H54 (cell line): ENCODE measurements around the gene TBC1D22B.

ENCODE experiments used
- DNase-seq: peaks from one replicate; pipeline ENCODE4 v3.0.0; 2011; ENCODE audit warnings: low spot score, mixed read lengths; ENCODE audit not compliant: insufficient read length
- FAIRE-seq: peaks from 3 replicates; lab custom pipeline; 2011; peaks lifted over from hg19 to GRCh38; lab: Jason Lieb, UNC
- POLR2A ChIP-seq: IDR thresholded peaks from 2 replicates; pipeline ENCODE4 v1.6.1; 2011; ENCODE audit warnings: low read depth, mild to moderate bottlenecking, low read length

TBC1D22B gene

DNA sequence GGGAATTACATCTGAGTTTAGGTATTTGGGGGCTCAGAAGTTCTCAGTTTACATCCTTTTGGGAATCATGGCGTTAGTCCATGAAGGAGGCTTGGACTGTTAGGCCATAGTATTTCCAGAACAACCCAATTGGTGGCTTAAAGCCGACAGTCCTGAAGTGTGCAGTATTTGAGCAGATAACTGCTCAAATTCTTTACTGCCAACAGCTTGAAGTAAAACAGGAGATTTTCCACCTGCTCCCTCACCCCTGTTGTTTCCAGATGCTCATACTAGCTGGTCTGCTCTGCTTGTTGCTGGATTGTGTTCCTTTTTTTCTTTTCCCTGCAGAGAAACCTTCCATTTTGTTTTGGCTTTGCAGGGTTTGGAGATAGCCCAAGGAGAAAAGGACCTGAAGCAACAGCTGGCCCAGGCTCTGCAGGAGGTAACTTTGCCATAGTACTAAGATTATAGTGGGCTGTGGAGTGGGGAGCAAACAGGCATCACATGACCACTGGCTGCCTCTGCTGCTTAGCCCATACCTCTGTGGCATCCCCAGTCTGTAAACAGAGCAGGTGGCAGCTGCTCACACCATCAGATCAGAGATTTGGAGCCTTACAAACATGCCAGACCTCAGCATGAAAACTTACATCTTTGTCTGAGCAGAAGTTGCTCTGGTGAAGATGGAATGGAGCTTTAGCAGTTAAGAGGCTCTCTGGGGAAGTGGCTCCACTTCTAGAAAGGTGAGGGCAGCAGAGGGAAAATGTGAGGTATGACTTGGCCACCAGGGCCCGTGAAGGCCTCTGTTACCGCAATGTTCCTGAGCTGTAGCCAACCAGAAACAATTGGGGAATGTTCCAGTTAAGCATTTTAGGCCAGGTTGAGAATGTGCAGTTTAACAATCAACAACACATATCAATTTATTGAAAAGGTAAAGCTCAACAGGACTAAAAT lies 113.8 kb downstream of the TBC1D22B start:
- FAIRE-seq: no peak
- no peak for DNase-seq
- no peak for TF ChIP-seq POLR2A

DNA sequence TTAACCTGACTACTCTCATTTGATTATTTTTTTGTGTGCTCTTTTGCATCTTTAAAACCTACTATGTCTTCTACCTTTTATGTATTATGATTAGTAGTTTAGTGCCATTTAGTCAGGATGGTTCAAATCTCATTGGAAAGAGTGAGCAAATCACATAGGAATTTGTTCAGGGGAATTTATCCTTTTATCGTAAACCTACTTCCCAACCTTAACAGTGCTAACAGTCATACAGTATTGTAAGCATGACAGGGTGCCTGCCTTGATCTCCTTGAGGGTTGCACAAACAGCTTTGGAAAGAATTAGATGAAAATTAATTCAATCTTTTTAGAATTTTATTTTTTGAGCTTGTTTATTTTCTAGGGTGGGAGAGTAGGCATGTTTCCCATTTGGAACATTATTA lies 114.5 kb downstream of the TBC1D22B start:
- DNase-seq (no peak), FAIRE-seq (no peak)
- TF ChIP-seq POLR2A: no peak

- FAIRE-seq (no peak), DNase-seq (no peak)
- no peak for TF ChIP-seq POLR2A
These were observed 116.4 kb downstream of the TBC1D22B start for GRCh38 chr6:37373822-37374471.

DNA sequence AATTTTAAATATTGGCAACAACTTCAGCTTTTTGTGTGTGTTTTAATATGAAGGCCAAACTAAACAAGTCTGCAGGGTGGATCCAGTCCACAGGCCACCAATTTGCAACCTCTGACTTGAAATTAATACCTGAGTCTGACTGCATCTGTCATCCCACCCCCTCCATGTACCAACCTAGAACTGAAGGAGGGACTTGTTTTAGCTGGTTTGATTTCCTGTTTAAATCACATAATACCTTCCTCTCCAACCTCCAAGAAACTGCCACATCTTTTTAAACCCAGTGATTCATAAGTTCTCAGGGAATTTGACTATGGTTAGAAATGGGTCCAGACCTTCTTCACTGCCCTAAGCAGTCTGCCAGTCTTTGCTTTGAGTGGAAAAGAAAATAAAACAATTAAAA lies 117.8 kb downstream of the TBC1D22B start:
- no peak for TF ChIP-seq POLR2A
- DNase-seq: no peak
- FAIRE-seq: no peak

- no peak for TF ChIP-seq POLR2A
- no peak for DNase-seq
- no peak for FAIRE-seq
These were observed 118.6 kb downstream of the TBC1D22B start for GRCh38 chr6:37376078-37376743.

DNA sequence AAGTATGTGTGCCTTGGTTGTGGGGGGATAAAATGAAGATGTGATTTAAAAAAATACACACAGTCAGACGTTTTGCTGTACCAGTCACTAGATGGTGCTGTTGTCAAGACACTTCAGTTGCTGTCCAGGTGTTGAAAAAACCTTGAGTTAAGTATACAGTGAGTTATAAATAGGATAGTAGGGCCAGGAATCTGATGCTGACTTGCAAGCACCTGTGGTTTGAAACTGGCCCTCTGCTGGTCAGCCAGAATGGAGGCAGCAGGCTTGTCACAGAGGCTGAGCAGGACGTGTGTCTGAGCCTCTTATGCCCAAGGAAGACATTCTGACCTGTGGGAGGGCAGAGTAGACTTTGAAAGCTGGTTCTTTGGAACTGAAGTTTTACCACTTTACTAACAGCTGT lies 124.0 kb downstream of the TBC1D22B start:
- FAIRE-seq: no peak
- no peak for TF ChIP-seq POLR2A
- DNase-seq: peak; percentile 19
